ENCODE data around the gene SLC25A29.
"Not testable (repeated sequence)": the region's sequence is repeated elsewhere in the genome, so short reads cannot be mapped to it uniquely, and the experiment has no call there.

The SLC25A29 gene

GRCh38 chr14:100294213-100294962, 11.9 kb downstream of the SLC25A29 start:
- no peak for DNase-seq (ENCODE audit: low spot score)
- no peak for FAIRE-seq

- FAIRE-seq (no peak), DNase-seq (ENCODE audit: low spot score) (no peak)
These were observed 12.6 kb downstream of the SLC25A29 start for GRCh38 chr14:100293497-100294212.

DNA sequence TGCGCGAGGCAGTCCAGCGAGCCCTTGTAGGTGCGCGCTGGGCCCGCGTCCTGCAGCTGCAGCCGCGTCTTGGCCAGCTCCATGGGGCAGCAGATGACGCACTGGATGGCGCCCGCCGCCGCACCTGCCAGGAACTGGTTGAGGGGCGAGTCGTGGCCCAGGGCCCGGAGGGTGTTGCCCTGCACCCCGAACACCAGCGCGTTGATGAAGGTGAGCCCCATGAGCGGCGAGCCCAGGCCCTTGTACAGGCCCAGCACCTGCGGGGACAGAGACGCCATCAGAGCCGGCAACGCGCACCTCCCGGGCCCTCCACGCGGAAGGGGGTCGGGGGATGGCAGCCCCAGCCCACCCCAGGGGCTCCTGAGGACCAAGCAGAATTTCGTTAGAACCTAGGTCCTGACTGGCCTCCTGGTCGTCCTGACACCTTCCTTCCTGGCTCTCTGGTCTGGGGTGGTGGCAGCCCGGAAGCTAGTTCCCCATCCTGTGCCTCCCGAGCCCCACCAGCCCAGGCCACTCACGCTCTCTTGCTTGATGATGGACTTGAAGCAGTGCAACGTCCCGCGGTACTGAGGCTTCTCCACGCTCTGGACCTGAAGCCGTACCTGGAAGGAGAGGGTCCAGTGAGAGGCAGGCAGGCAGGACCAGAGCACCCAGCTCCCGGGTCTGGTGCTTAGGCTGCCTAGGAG, 13.3 kb downstream of the SLC25A29 start:
- no peak for FAIRE-seq
- DNase-seq (ENCODE audit: low spot score), result no peak

GRCh38 chr14:100292301-100292775, 13.9 kb downstream of the SLC25A29 start:
- DNase-seq (ENCODE audit: low spot score) (no peak), FAIRE-seq (no peak)

- FAIRE-seq (no peak), DNase-seq (ENCODE audit: low spot score) (no peak)
These were observed 14.8 kb downstream of the SLC25A29 start for GRCh38 chr14:100291305-100292075.

DNA sequence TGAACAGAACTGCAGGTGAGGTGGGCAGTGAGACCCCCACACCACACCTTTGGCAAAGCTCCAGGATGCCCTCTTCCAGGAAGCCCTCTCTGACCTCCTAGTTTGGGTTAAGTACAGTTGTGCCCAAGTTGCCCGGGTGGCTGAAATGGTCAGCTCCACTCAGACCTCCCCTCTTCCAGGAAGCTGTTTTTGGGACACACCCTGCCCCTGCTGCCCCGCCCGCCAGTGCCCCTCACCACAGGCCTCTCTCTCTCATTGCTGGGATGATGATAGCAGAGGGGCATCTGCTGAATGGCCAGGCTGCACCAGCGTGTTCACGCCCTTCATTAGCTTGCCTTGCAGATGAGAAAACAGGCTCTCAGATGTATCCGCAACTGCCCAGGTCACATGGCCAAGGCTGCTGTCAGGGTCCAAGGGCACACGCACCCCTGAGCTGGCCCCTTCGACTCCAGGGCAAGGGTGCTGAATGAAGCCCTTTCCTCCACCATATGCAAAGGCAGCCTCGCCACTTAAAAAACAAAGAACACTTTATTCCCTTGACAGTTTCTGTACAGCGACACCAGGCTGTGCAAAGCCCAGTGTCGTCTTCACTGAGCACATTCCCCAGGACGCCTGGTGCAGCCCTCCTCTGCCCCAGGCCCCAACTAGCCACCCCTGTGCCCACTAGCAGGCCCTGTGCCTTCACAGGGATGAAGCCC, 15.5 kb downstream of the SLC25A29 start:
- no peak for FAIRE-seq
- DNase-seq (ENCODE audit: low spot score), result no peak

- DNase-seq (ENCODE audit: low spot score) (no peak), FAIRE-seq (no peak)
These were observed 16.2 kb downstream of the SLC25A29 start for GRCh38 chr14:100289916-100290606.

GRCh38 chr14:100288382-100289185, 17.7 kb downstream of the SLC25A29 start:
- FAIRE-seq (no peak), DNase-seq (ENCODE audit: low spot score) (no peak)

GRCh38 chr14:100287998-100288295, 18.3 kb downstream of the SLC25A29 start:
- not testable (repeated sequence) for FAIRE-seq; DNase-seq (ENCODE audit: low spot score)

DNA sequence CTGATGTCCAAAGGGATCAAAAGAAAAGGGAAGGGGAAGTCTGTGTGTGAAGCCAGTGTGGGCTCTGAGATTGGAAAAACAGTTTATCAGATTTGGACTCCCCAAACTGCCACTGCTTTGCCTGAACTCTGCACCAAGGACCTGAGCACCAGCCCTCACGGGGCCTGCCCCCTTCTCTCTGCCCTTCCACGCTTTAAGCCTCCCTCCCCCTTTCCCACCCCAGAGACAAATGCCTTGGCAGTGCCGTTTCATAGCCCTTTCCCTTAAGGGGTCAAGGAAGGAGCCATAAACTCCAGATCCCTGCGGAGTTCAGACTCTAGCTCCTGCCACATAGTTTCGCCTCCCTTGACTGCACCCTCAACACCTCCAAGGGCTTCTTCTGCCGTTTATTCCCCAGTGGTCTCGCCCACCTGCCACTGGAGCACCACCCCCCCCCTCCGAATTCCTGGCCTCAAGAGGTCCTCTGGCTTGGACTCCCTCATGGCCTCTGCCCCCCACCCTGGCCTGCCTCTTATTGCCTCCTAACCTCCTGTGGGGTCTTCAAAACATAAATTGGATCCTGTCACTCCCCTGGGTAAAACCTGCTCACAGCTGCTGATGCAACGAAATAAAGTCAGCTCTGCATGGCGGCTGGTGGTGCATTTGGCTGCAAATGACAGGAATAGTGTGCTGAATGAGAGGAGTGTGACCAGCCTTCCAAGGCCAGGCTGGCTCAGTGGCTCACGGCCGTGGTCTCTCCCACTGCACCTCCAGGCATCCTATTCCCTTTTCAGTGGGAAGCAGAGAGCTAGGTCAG, 18.8 kb downstream of the SLC25A29 start:
- DNase-seq (ENCODE audit: low spot score) (no peak), FAIRE-seq (no peak)

GRCh38 chr14:100286484-100287191, 19.6 kb downstream of the SLC25A29 start:
- FAIRE-seq, result no peak
- no peak for DNase-seq (ENCODE audit: low spot score)

GRCh38 chr14:100285913-100286400, 20.3 kb downstream of the SLC25A29 start:
- FAIRE-seq, result no peak
- no peak for DNase-seq (ENCODE audit: low spot score)

DNA sequence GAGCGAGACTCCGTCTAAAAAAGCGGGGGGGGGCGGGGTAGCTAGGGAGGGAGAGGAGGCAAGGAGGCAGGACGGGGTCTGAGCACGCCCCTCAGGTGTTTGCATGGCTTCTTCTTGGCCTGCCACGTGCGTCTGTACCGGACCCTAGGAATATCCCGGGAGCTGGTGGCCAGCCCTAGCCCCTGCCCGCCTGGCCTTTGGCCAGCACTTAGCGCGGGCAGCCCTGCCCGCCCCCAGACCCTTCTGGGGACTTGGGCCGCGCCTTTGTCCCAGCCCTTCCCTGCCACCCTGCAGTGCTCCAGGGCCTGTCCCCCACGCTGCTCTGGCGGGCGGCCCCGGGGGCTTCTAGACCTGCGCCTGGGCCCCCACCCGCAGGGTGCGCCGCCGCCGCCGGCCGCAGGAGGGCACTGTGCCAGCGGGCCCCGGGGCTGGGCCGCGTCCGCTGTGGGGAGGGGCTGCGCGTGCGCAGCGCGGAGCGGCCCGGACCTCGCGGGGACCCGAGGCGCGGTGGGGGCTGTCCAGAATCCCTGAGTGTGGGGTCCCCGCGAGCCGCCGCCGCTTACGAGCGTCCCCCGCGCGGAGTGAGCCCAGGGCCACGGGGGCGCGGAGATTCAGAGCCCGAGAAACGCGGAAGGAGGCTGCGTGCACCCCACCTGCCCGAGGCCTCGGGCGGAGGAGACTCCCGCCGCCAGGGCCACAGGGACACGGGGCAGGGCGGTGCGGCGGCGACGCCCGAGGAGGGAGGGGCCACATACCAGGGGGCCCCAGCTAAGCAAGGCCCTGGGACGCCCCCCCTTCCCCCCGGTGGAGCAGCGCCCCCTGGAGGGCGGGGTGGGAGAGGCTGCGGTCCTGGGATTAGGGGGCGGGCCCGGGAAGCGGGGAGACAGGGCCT, 21.0 kb downstream of the SLC25A29 start:
- peak; percentile 92 for DNase-seq (ENCODE audit: low spot score)
- FAIRE-seq, result no peak

GRCh38 chr14:100283984-100284881, 22.0 kb downstream of the SLC25A29 start:
- no peak for FAIRE-seq
- DNase-seq (ENCODE audit: low spot score), result no peak

DNA sequence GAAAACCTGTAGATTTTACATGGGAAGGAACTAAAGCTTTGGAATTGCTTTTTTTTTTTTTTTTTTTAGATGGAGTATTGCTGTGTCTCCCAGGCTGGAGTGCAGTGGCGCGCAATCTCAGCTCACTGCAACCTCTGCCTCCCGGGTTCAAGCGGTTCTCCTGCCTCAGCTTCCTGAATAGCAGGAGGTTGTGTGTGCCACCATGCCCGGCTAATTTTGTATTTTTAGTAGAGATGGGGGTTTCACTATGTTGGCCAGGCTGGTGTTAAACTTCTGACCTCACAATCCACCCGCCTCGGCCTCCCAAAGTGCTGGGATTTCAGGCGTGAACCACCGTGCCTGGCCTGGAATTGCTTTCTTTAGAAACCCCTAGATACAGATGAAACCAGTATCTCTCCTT, 22.8 kb downstream of the SLC25A29 start:
- not testable (repeated sequence) for FAIRE-seq; DNase-seq (ENCODE audit: low spot score)
